HG03108 (cell line): ENCODE data around the gene CYP46A1.

Source experiments
- ATAC-seq: cut with Tn5 transposase; IDR thresholded peaks from one replicate; pipeline ENCODE4 v1.9.1; 2021; ENCODE audit warnings: moderate library complexity; ENCODE audit not compliant: unreplicated experiment

CYP46A1 gene

GRCh38 chr14:99741227-99741976 is 57.3 kb downstream of the CYP46A1 start:
- no peak for ATAC-seq

DNA sequence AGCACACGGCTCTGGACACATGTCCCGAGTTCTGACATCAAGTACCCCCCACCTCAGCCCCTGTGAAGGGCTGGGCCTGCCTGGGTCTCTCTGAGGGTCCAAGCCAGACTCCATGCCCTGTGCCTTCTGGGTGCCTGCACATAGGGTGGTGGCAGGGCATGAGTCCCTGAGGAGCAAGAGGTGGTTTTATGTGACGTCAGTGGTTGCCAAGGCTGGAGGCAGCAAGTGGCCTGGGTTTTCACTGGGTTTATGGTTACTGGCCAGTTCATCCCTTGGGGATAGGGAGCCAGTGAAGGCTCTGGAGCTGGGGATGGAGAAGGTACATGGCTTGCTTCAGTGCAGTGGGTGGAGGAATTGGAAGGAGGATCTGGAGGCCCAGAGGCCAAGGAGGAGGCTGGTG is 58.0 kb downstream of the CYP46A1 start:
- no peak for ATAC-seq

DNA sequence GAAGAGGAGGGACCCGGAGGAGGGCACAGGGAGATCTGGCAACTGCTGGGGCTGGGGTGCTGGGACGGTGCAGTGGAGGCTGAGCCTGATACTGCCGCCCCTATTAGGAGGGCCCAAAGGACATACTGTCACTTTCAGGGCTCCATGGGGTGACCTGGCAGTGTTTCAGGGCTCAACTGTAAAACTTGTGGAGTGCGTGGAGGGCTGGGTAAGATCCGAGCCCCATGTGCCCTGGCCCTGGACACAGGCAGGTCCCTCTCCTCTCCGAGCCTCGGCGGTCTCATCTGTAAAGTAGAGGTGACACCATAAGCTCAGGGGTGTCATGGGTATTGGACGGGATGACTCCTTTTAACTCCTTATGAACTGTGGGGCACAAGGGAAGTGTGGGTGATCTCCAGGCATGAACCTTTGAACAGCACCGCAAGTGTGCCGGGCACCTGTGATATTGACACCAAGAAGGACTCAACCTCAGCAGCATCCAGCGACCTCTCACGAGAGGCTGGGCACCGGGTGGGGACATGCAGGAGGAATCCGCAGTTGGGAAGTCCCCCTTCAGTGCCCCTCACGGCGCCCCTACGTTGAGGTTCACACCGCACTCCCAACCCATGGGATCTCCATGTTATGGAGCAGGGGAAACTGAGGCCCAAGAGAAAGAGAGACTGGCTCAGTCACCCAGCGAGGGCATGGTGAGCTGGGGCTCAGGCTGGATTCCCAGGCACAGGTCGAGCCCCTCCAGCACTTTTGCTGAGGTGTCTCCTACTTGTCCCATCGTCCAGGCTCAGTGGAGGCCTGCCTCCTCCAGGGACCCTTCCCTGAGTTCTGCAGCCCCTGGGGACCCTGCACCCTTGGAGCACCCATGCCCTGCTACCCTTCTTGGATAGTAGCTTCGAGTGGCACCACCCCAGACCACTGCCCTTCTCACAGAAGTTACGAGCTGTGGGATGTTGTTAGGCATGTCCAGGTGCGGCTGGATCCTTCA is 58.7 kb downstream of the CYP46A1 start:
- ATAC-seq: no peak

DNA sequence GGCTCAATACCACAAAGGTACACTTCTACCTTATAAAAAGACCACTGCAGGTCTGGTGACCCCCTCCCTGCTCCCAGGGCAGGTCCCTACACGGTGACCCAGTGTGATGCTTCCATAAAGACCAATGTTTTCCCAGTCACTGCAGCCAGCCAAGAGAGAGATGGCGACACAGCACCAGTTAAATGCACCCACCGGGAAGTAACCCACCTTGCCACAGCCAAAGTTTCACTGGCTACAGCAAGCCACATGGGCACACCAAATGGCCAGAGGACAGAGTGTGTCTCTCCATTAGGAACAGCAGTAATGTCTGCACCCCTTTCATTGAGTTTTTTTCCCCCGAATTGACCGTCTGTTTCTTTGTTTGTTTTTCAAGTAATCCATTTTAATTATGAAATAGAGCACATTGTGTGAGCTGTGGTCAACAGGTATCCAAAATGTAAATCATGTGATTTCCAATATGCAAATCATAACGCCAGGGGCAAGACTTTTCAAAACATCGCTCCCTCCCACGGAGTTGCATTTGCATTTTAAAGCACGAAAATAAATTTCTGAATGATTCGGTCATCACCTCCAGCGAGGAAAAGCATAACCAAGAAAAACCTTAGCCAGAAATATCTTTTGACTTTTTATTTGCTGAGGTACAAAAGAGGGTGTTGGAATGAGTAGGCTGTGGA is 60.2 kb downstream of the CYP46A1 start:
- no peak for ATAC-seq

DNA sequence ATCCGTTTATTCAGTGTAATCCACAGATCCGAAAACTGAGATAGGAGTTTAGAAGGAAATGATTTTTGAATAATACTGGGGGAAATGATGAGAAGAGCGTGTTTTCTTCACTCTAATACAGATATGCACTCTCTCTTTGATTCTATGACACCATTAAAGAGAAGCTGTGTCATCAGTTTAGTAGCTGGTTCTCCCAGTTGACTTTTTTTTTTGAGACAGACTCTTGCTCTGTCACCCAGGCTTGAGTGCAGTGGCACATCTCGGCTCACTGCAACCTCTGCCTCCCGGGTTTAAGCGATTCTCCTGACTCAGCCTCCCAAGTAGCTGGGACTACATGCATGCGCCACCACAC is 60.8 kb downstream of the CYP46A1 start:
- ATAC-seq: no peak

DNA sequence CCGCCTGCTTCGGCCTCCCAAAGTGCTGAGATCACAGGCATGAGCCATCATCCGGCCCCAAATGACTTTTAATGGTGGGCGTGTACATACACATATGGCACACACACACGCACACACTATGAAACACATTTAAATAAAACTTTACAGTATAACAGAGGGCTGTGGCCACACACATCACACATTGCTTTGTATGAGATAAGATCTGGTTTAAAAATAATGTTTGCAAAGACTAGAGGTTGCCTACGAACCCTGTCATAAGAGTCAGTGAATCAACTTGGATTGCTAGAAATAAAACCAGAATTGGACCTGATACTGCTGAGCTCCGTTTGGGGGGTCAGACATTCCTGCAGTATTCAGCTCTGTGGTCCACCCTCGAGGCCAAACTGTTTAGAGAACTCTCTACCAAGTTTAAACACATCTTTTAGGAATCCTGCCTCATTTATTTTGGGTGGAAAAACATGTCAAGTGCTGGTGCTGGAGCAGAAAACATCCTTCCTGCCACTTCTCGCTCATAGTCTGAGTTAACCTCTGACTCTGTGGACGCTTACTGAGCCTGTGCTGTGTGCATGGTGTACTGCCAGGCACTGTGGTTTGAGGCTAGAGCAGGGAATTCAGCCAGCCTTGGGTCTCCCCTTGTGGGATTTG is 61.3 kb downstream of the CYP46A1 start:
- no peak for ATAC-seq

DNA sequence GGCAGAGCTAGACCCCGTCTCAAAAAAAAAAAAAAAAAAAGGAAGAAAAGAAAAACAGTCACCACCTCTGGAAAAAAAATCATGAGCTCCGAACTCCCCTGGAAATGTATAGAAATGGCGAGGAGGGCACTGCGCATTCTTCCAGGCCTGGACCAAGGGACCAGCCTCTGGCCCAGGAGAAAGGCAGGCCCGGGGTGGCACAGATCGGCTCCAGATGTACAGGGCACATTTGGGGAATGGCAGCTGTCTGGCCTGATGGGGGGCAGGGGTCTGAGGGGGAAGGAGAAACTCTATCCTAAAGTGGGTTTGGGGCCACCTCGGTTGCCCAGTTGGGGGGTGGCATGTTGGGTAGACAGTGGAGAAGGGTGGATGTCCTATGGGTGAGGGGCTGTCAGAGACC is 63.1 kb downstream of the CYP46A1 start:
- no peak for ATAC-seq

- no peak for ATAC-seq
These were observed 63.7 kb downstream of the CYP46A1 start for GRCh38 chr14:99747582-99748330.

DNA sequence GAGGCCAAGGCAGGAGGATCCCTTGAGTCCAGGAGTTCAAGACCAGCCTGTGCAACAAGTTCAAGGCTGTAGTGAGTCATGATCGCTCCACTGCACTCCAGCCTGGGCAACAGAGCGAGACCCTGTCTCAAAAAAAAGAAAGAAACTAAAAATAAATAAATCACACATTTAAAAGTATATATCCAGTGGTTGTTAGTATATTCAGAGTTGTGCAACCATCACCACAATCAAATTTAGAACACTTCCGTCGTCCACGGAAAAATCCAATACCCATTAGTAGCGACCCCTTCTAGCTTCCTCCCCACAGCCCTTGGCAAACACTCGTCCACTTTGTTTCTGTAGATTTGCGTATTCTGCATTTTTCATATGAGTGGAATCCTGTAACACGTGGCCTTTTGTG is 64.4 kb downstream of the CYP46A1 start:
- no peak for ATAC-seq

GRCh38 chr14:99749142-99749541 is 65.0 kb downstream of the CYP46A1 start:
- ATAC-seq: no peak

- ATAC-seq: no peak
These were observed 65.9 kb downstream of the CYP46A1 start for GRCh38 chr14:99749763-99750715.

GRCh38 chr14:99750746-99751450 is 66.8 kb downstream of the CYP46A1 start:
- no peak for ATAC-seq

DNA sequence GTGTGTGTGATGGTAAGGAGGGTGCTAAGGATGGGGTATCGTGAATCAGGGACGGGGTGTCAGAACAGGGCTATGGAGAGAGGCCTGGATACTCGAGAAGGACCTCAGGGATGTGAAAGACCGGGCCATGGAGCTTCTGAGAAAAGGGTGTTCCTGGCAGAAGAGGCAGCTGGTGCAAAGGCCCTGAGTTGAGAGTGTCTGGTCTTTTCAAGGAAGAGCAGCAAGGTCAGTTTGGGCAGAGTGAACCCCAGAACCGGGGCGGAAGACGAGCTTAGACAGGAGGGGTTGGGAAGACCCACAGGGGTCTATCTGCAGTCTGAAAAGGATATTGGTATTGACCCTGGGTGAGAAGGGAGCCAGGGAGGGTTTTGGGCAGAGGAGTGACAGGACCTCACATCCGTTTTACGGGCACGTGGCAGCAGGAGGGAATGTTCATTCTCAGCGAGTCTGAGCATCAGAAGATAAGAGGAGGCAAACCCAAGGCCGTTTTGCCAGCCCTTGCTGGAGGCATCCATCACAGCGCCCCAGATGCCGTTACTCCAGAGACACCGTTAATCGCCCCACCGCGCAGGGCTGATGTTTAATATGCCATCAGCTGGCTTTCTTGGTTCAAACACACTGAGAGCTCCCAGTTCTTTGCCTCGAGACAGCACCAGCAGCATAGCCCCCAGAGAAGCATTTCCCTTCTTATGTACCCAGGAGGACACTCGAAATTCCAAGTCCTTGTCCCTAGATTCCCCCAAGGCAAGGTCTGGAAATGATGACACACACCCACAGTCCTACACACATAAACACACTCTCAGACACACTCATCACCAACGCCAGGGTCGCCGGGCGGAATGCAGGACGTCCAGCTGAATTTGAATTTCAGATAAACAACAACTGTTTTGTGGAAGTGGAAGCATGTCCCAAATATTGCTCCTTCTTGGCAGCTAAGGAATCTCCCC is 67.7 kb downstream of the CYP46A1 start:
- ATAC-seq: no peak

- no peak for ATAC-seq
These were observed 68.5 kb downstream of the CYP46A1 start for GRCh38 chr14:99752486-99753121.

DNA sequence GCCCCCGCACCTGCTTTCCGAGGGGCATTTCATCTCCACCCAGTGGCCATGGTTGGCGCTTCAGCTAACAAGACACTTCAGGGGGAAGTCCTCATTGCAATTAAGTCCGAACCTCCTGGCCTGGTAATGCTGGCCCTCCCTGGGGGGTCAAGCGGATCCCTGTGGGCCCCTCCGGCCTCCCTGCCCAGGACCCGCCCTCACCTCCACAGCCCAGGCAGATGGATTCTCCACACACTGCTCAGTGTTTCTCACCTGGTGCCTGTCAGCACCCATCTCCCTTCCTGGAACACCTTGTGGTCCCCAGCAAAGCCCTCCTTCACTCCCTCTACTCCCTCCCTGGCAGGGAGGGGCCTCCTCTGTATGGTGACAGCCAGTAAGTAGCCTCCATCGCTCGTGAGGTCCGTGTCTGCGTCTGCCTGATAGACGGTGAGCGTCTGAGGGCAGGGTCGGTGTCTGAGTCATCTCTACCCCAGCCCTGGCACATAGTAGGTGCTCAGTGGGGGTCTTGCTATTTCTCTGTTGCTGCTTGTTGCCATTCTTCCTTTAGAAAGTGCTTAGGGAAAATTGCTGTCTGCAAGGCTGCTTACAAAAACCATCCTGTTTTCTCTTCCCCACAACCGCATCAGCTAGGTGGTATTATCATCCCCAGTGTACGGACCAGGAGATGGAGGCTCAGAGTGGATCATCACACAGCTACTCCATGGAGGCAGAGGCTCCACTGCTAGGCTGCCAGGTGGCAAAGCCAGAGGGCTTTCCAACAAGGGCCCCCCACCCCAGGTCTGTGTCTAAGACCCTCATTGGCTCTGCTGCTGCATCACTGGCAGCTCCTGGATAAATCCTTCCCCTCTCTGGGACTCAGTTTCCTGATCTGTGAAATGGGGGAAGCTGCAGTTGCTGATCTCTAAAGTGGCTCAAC is 69.4 kb downstream of the CYP46A1 start:
- no peak for ATAC-seq
